NCI-H1048 (cell line): ENCODE data around the gene TMEM174.

Experiments used
- DNase-seq: peaks from one replicate; lab custom pipeline; 2025; lab: John Stamatoyannopoulos, UW

TMEM174 gene

DNA sequence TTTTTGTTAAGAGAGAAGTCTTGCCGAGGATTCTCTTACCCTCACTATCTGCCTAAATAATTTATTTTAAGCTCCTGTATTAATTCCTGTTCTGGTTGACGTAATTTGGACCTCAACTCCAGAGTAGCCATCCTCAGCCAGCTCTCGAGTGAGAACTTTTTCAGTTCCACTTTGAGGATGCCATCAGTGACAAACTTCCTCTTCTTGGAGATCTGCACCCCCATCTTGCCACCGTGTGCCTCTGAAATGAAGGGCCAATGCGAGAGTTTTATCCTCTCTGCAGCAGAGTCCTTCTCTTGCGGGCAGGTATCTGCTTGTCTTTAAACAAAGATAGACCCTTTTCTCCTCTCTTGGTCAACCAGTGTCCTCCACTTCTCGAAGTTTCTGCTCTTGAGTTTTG lies 19.5 kb upstream of the TMEM174 start:
- no peak for DNase-seq

- no peak for DNase-seq
These were observed 18.6 kb upstream of the TMEM174 start for GRCh38 chr5:73154208-73155006.

GRCh38 chr5:73155271-73156222 lies 17.4 kb upstream of the TMEM174 start:
- DNase-seq, result no peak

GRCh38 chr5:73157414-73158303 lies 15.3 kb upstream of the TMEM174 start:
- DNase-seq, result no peak

DNA sequence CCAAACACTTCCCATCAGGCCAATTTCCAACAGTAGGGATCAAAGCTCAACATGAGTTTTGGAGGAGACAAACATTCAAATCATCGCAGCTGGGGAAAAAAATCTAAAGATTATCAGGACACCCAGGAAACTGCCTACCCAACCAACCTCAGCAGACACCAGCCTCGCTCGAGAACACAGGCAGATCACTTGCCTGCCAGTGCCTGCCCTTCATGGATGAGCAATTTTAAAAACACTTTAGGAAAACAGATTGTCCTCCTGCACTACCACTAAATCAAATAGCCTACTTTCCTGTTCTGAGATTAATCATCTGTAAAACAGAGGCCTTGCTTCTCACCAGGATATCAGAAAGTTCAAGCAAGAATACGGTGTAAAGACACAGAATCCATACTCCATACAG lies 14.7 kb upstream of the TMEM174 start:
- DNase-seq, result no peak

DNA sequence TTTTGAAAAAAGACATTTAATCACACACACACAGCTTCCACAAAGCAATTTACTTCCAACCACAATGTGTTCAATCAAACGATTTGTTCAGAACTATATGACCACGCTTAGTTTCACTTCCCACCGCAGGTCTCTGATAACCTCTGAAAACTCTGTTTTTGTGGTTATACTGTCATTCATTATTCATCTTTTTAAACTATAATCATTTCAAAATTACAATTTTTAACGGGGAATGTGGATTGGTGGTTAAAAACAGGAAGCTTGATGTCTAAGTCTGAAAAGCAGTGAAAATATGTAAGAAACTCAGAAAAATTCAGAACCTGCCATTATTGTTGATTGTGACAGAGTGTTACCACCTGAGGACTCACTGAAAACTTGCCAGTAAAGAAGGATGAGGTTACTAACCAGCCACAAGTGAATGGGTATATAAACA lies 12.7 kb upstream of the TMEM174 start:
- DNase-seq, result no peak

DNA sequence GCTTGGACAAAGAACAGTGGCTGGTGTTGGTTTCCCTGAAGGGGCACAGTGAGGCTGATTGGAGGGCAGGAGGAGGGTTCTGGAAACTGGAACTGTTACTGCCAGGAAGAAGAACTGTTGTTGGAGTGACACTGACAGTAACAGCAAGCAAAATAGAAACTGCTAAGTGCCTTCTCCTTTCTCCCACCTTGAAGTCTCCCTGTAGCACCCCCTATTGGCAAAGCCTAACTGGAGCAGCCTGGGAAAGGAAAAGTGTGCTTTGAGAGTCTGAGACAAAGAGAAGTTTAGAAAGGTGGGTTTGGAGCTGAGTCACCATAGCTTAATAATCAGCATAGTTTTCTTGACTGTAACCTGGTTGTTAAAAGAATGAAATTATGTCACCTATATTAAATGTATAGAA lies 2.5 kb upstream of the TMEM174 start:
- DNase-seq, result no peak

GRCh38 chr5:73171495-73171894 lies 1.5 kb upstream of the TMEM174 start:
- DNase-seq, result no peak

- DNase-seq, result no peak
These were observed 1.3 kb downstream of the TMEM174 start for GRCh38 chr5:73174100-73174815.

DNA sequence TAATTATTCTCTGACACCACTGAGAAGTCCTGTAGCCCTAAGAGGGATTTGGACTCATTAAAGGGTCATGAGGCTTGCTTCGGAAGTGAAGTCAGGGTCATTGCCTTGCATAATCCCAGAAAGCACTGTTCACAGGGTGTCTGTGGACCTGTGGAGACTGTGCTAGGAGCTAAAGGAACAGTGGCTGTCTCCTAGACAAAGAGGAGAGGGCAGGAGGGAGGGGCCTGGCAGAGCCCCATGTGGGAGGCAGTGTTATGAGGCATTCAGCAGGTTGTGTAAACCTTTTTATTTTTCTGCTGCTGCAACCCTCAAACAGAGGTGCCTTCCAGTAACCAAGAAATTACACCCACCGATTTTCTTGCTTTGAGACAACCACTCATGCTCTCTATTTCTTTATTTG lies 3.3 kb downstream of the TMEM174 start:
- no peak for DNase-seq

GRCh38 chr5:73178265-73178664 lies 5.3 kb downstream of the TMEM174 start:
- DNase-seq, result no peak

DNA sequence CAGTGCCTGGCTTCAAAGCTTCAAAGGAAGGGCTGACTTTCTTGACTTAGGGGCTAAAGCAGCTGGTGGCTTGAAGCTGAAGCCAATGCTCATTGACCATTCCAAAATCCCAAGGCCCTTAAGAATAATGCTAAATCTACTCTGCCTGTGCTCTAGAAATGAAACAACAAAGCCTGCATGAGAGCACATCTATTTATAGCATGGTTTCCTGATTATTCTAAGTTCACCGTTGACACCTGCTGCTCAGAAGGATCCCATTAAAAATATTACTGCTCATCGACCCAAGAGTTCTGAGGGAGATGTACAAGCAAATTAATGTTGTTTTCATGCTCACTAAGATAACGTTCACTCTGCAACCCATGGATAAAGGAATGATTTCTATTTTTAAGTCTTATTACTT lies 6.7 kb downstream of the TMEM174 start:
- no peak for DNase-seq

GRCh38 chr5:73180566-73180965 lies 7.6 kb downstream of the TMEM174 start:
- DNase-seq, result no peak

DNA sequence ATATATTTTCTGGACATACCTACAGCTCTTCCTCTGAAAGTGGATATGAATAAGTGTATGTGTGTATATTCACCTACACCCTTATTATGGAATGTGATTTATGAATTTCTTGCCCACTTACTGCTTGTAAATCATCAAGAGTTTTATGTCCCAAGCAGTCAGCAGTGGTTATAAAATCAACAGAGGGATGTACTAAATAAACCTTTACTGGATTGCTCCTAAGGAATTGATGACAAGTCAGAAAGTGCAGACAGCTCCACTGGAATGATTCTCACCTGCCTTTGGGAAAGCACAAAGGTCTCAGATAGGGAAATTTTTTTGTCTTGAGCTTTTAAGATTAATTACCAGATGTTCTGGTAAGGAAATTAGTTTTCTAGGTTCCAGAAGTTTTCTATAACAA lies 9.3 kb downstream of the TMEM174 start:
- DNase-seq, result no peak

DNA sequence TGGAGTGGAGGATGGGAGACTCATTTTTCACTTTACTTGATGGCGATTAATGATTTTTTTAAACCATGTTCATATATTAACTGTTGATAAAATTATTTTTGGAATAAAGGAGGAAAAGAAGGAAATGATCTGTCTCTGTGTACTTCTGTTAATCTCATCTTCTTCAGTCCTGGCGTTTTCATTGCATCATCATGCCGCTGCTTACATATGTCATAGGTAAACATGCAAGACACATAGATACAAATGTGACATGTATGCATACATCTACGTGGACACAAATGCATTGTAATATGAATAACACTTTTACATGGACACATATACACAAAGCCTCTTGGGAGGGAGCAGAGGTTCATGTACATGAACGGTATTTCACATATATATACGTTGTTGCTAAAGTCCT lies 10.0 kb downstream of the TMEM174 start:
- DNase-seq, result no peak

- DNase-seq, result no peak
These were observed 10.5 kb downstream of the TMEM174 start for GRCh38 chr5:73183481-73183891.

DNA sequence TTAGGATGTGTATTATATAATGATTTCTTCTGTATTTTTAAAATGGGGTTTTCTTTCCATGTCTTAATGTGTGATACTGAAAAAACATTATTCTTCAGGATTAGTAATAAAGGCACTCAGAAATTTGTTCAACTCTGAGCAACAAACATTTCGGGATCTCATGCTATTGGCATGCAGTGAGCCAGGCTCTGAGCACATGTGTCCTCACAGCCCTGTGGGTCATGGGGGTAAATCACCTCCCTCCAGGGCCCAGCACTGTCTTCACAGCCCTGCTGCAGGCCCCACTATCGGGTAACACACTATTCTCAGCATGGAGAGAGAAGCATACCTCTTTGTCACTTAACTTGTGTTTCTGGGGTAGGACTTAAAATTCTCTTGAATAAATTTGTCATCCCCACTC lies 14.0 kb downstream of the TMEM174 start:
- no peak for DNase-seq

GRCh38 chr5:73188764-73189531 lies 16.0 kb downstream of the TMEM174 start:
- DNase-seq, result no peak

DNA sequence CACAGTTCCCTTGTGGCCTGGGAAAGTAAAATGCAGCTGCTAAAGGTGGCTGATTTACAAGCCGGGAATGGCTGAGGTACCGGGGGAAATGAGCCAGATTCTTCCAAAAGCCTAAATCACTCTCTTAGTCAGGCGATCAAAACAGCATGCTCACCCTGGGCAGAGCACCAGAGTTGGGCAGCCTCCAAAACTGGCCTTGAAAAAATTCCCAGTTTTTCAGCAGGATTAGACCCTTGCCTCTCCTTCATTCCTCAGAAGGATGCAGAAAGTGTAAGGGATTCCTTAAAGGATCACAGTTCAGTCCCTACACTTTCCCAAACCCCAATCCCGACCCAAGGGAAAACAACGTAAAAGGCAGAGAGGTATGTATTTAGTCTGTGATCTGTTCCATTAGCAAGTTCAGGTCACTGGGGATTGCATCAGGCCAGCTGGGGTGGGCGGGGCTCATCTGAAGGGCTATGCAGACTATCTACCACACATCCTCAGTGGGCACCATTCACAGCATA lies 16.9 kb downstream of the TMEM174 start:
- no peak for DNase-seq

- DNase-seq, result no peak
These were observed 19.4 kb downstream of the TMEM174 start for GRCh38 chr5:73192370-73192769.
